SK-N-SH (cell line): ENCODE measurements around the gene SS18. TPM values are rescaled to one million over a fixed set of nuclear protein-coding genes. Genes with fewer than 3 reads are reported as not detected.

ENCODE experiments used
- CTCF ChIA-PET: fragments of 300-600, 350-600 bp; formaldehyde crosslinking; extraction: SDS; loops from one replicate; lab custom pipeline; 2021; lab: Yijun Ruan, JAX
- POLR2A ChIA-PET: fragments of 350-600 bp; sonication (Branson Sonifier 250); formaldehyde crosslinking; extraction: SDS; loops from one replicate; lab custom pipeline; 2020; ENCODE audit warnings: antibody characterized with exemption, inconsistent platforms; lab: Yijun Ruan, JAX
- DNase-seq: peaks from one replicate; pipeline ENCODE4 v3.0.0; 2012
- H2AFZ ChIP-seq: fragments of 200-600 bp; sonication (generic); 2 replicates; pipeline ENCODE4 v1.8.1; 2016; ENCODE audit warnings: antibody characterized with exemption, mild to moderate bottlenecking, low read depth
- H3F3A ChIP-seq: fragments of 200-600 bp; sonication (generic); replicated peaks from 2 replicates; pipeline ENCODE3; 2016; ENCODE audit warnings: antibody characterized with exemption, mild to moderate bottlenecking; ENCODE audit not compliant: insufficient read depth
- H3K27ac ChIP-seq, 2 experiments: fragments of 200-500 bp in 1 of 2; fragments of 200-600 bp in 1 of 2; sonication (Bioruptor generic) in 1 of 2; sonication (generic), shearing (Covaris generic) in 1 of 2; 2 replicates each; pipeline versions ENCODE4 v1.5.1 to v1.6.1; 2014 to 2016; ENCODE audit warnings: low read depth in 2 of 2, inconsistent platforms in 1 of 2, low read length in 1 of 2, mild to moderate bottlenecking in 1 of 2, mixed read lengths in 1 of 2
- H3K27me3 ChIP-seq: fragments of 200-600 bp; sonication (generic), shearing (Covaris generic); 2 replicates; pipeline ENCODE4 v1.6.1; 2016; ENCODE audit warnings: mixed run types; ENCODE audit not compliant: insufficient read depth
- H3K36me3 ChIP-seq, 2 experiments: fragments of 200-500 bp in 1 of 2; fragments of 200-600 bp in 1 of 2; sonication (Bioruptor generic) in 1 of 2; sonication (generic) in 1 of 2; replicated peaks in 1 of 2; 2 replicates each; pipeline versions ENCODE3 to v1.5.1; 2014 to 2016; ENCODE audit warnings: low read length in 1 of 2, mild to moderate bottlenecking in 1 of 2; ENCODE audit not compliant: insufficient read depth in 2 of 2, control insufficient read depth in 1 of 2
- H3K4me1 ChIP-seq, 2 experiments: fragments of 200-500 bp in 1 of 2; fragments of 200-600 bp in 1 of 2; sonication (Bioruptor generic) in 1 of 2; sonication (generic), shearing (Covaris generic) in 1 of 2; 2 replicates each; pipeline versions ENCODE4 v1.5.1 to v1.6.1; 2014 to 2016; ENCODE audit warnings: low read depth in 1 of 2, low read length in 1 of 2, mixed run types in 1 of 2; ENCODE audit not compliant: insufficient read depth in 2 of 2, control insufficient read depth in 1 of 2
- H3K4me2 ChIP-seq: fragments of 200-600 bp; sonication (generic), shearing (Covaris generic); 2 replicates; pipeline ENCODE4 v1.6.1; 2017; ENCODE audit warnings: mixed run types
- H3K4me3 ChIP-seq, 2 experiments: fragments of 200-500 bp in 1 of 2; fragments of 200-600 bp in 1 of 2; sonication (Bioruptor generic) in 1 of 2; sonication (generic), shearing (Covaris generic) in 1 of 2; 2 replicates each; pipeline versions ENCODE4 v1.5.1 to v1.8.1; 2014 to 2016; ENCODE audit warnings: low read depth in 2 of 2, inconsistent platforms in 1 of 2, low read length in 1 of 2, mild to moderate bottlenecking in 1 of 2, mixed read lengths in 1 of 2, moderate library complexity in 1 of 2
- H3K79me2 ChIP-seq: fragments of 200-600 bp; sonication (generic); 2 replicates; pipeline ENCODE4 v1.8.1; 2017; ENCODE audit warnings: mild to moderate bottlenecking; ENCODE audit not compliant: insufficient read depth
- H3K9ac ChIP-seq: fragments of 200-600 bp; sonication (generic); 2 replicates; pipeline ENCODE4 v1.6.1; 2017; ENCODE audit warnings: mixed run types
- H3K9me2 ChIP-seq: fragments of 200-600 bp; sonication (generic); 2 replicates; pipeline ENCODE4 v1.6.1; 2017; ENCODE audit warnings: mixed run types
- H3K9me3 ChIP-seq: fragments of 200-600 bp; sonication (generic); 2 replicates; pipeline ENCODE4 v1.6.1; 2017; ENCODE audit warnings: mixed run types, mild to moderate bottlenecking, moderate library complexity
- H4K20me1 ChIP-seq: fragments of 200-600 bp; sonication (generic); 2 replicates; pipeline ENCODE4 v1.6.1; 2017; ENCODE audit warnings: mild to moderate bottlenecking, mixed run types; ENCODE audit not compliant: insufficient read depth
- CHD2 ChIP-seq: fragments of 150-350 bp; IDR thresholded peaks from 2 replicates; pipeline ENCODE4 v1.6.1; 2018; ENCODE audit warnings: low read length; ENCODE audit not compliant: partially characterized antibody
- EZH2phosphoT487 ChIP-seq: fragments of 200-600 bp; sonication (generic); IDR thresholded peaks from 2 replicates; pipeline ENCODE4 v1.6.1; 2017; ENCODE audit warnings: low read depth, mixed run types, mild to moderate bottlenecking, antibody characterized with exemption, moderate library complexity, borderline replicate concordance
- MXI1 ChIP-seq: IDR thresholded peaks from 2 replicates; pipeline ENCODE4 v1.6.1; 2012; ENCODE audit warnings: mild to moderate bottlenecking, low read depth, low read length, improper control_type of control experiment
- NFIC ChIP-seq: IDR thresholded peaks from 2 replicates; pipeline ENCODE4 v1.4.0; 2012; ENCODE audit warnings: borderline replicate concordance
- NRF1 ChIP-seq: IDR thresholded peaks from 2 replicates; pipeline ENCODE4 v1.6.1; 2012; ENCODE audit warnings: low read depth, mild to moderate bottlenecking, low read length
- POLR2AphosphoS5 ChIP-seq: IDR thresholded peaks from 2 replicates; pipeline ENCODE4 v1.6.1; 2012; ENCODE audit warnings: low read depth, low read length
- RAD21 ChIP-seq: IDR thresholded peaks from 2 replicates; pipeline ENCODE4 v1.6.1; 2012; ENCODE audit warnings: mild to moderate bottlenecking, low read length
- RCOR1 ChIP-seq: fragments of 150-350 bp; IDR thresholded peaks from 2 replicates; pipeline ENCODE4 v1.6.1; 2017; ENCODE audit warnings: antibody characterized with exemption, low read length
- RFX5 ChIP-seq: IDR thresholded peaks from 2 replicates; pipeline ENCODE4 v1.6.1; 2012; ENCODE audit warnings: mild to moderate bottlenecking, improper control_type of control experiment, low read length
- SIN3A ChIP-seq: IDR thresholded peaks from 2 replicates; pipeline ENCODE4 v1.6.1; 2012; ENCODE audit warnings: low read depth, mild to moderate bottlenecking, low read length, moderate library complexity, borderline replicate concordance
- SMC3 ChIP-seq: IDR thresholded peaks from 2 replicates; pipeline ENCODE4 v1.6.1; 2012; ENCODE audit warnings: low read depth, low read length, improper control_type of control experiment
- TCF12 ChIP-seq: IDR thresholded peaks from 2 replicates; pipeline ENCODE4 v1.4.0; 2012
- TEAD4 ChIP-seq: IDR thresholded peaks from 2 replicates; pipeline ENCODE4 v1.4.0; 2012; ENCODE audit warnings: mild to moderate bottlenecking, borderline replicate concordance; ENCODE audit not compliant: insufficient read depth
- YY1 ChIP-seq: IDR thresholded peaks from 2 replicates; pipeline ENCODE4 v1.4.0; 2012; ENCODE audit warnings: low read depth, mild to moderate bottlenecking
- whole genome bisulfite sequencing: methylation state at CpG from one replicate; pipeline ENCODE4 v1.1.6; 2017; ENCODE audit warnings: low lambda C conversion rate; 5-methylcytosine and 5-hydroxymethylcytosine counted together
- polyA plus RNA-seq, 3 experiments: library from polyadenylated mRNA; depleted of rRNA; stranded (reverse); fragments of >200 nt; gene quantifications; 2 replicates each; pipeline ENCODE4 v1.2.3, GENCODE V29; 2012
- TF ChIP-seq, protein P1 (sequence below): IDR thresholded peaks from 2 replicates; pipeline ENCODE4 v1.6.1; 2012; ENCODE audit warnings: mild to moderate bottlenecking, low read depth, low read length, moderate library complexity
- TF ChIP-seq, protein P2 (sequence below): fragments of 150-350 bp; IDR thresholded peaks from 2 replicates; pipeline ENCODE4 v1.6.1; 2017; ENCODE audit warnings: antibody characterized with exemption, low read length, low read depth, borderline replicate concordance
- TF ChIP-seq, protein P3 (sequence below): IDR thresholded peaks from 2 replicates; pipeline ENCODE4 v1.4.0; 2012; ENCODE audit warnings: low read depth, borderline replicate concordance
- TF ChIP-seq, protein P4 (sequence below): IDR thresholded peaks from 2 replicates; pipeline ENCODE4 v1.4.0; 2012; ENCODE audit warnings: low read depth
- TF ChIP-seq, protein P5 (sequence below): fragments of 200-600 bp; sonication (generic); IDR thresholded peaks from 2 replicates; pipeline ENCODE4 v1.6.1; 2017; ENCODE audit warnings: antibody characterized with exemption, mild to moderate bottlenecking, moderate library complexity

The SS18 gene
- polyA plus RNA-seq, 1 of the 3 experiments (the other 2 are of a cell fraction) = 98.6 TPM

DNA sequence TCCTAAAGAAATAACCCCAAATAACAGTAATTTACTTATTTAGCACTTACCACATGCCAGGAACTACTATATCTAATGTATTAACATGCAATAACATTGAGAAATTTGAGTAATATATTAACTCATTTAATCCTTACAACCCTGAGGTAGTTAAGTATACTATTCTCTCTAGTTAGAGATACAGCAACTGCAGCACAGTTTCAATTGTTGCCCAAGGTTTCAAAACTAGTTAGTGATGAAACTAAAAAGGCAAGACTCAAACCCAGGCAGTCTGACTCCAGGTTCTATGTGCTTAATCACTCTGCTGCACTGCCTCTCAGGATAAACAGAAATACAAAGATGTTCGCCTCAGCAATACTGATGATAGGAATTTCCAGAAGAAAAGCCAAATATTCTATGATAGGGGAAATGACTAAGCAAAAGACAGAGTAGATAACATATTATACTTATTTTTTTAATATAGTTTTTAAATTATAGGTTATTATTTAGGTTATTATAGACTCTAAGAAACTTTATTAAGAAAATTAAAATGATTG is 88.0 kb downstream of the SS18 start:
- Histone ChIP-seq H3K79me2 (no peaks in the 10 kb centered on the region), H3K4me1 (no peaks in the 10 kb centered on the region), H3K9ac (no peak overlapping the region), H3K4me3 (no peak overlapping the region), H2AFZ (no peak overlapping the region), H3K27ac (no peak overlapping the region), H3K27me3 (no peaks in the 10 kb centered on the region), H3F3A (peaks cover 4% of the 10 kb centered on the region), H3K36me3 (no peaks in the 10 kb centered on the region), H3K9me3 (no peaks in the 10 kb centered on the region), H4K20me1 (no peaks in the 10 kb centered on the region), H3K4me2 (no peak overlapping the region), H3K9me2 (no peaks in the 10 kb centered on the region)
- WGBS = 81% methylated on average over 1 of the region's 1 CpG
- TF ChIP-seq RFX5 = no peak
- CTCF ChIA-PET = no interaction called here
- no peak for DNase-seq
- POLR2A ChIA-PET = no interaction called here

DNA sequence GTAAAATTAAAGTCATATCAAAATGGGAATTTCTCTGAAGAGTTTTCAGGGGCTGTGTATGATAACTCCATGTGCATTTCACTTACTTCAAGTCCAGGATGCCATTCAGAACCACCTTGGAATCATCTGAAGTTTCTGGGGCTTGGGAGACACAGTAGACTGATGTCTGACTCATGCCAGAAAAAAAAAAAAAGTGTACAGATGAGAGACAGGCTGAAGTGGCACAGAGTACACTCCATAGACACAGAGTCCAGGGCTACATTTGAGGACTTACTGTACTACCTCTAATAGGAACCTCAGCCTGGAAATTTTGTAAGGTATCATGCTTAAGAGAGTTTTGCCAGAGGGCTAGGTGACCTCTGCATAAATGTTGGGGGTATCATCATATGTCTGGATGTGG is 92.0 kb downstream of the SS18 start:
- no peak for DNase-seq
- Histone ChIP-seq H3K79me2 (no peaks in the 10 kb centered on the region), H3K4me1 (no peaks in the 10 kb centered on the region), H2AFZ (no peak overlapping the region), H3K9me2 (no peaks in the 10 kb centered on the region), H3K27ac (no peak overlapping the region), H3K27me3 (no peaks in the 10 kb centered on the region)
- TF ChIP-seq EZH2phosphoT487 = no peak
- TF ChIP-seq RAD21 = no peak
- TF ChIP-seq, protein P1, sequence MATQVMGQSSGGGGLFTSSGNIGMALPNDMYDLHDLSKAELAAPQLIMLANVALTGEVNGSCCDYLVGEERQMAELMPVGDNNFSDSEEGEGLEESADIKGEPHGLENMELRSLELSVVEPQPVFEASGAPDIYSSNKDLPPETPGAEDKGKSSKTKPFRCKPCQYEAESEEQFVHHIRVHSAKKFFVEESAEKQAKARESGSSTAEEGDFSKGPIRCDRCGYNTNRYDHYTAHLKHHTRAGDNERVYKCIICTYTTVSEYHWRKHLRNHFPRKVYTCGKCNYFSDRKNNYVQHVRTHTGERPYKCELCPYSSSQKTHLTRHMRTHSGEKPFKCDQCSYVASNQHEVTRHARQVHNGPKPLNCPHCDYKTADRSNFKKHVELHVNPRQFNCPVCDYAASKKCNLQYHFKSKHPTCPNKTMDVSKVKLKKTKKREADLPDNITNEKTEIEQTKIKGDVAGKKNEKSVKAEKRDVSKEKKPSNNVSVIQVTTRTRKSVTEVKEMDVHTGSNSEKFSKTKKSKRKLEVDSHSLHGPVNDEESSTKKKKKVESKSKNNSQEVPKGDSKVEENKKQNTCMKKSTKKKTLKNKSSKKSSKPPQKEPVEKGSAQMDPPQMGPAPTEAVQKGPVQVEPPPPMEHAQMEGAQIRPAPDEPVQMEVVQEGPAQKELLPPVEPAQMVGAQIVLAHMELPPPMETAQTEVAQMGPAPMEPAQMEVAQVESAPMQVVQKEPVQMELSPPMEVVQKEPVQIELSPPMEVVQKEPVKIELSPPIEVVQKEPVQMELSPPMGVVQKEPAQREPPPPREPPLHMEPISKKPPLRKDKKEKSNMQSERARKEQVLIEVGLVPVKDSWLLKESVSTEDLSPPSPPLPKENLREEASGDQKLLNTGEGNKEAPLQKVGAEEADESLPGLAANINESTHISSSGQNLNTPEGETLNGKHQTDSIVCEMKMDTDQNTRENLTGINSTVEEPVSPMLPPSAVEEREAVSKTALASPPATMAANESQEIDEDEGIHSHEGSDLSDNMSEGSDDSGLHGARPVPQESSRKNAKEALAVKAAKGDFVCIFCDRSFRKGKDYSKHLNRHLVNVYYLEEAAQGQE = no peak
- TF ChIP-seq, protein P2, sequence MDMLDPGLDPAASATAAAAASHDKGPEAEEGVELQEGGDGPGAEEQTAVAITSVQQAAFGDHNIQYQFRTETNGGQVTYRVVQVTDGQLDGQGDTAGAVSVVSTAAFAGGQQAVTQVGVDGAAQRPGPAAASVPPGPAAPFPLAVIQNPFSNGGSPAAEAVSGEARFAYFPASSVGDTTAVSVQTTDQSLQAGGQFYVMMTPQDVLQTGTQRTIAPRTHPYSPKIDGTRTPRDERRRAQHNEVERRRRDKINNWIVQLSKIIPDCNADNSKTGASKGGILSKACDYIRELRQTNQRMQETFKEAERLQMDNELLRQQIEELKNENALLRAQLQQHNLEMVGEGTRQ = no peak
- no peak for TF ChIP-seq NRF1
- TF ChIP-seq TEAD4 = no peak
- no peak for TF ChIP-seq POLR2AphosphoS5
- TF ChIP-seq, protein P3, sequence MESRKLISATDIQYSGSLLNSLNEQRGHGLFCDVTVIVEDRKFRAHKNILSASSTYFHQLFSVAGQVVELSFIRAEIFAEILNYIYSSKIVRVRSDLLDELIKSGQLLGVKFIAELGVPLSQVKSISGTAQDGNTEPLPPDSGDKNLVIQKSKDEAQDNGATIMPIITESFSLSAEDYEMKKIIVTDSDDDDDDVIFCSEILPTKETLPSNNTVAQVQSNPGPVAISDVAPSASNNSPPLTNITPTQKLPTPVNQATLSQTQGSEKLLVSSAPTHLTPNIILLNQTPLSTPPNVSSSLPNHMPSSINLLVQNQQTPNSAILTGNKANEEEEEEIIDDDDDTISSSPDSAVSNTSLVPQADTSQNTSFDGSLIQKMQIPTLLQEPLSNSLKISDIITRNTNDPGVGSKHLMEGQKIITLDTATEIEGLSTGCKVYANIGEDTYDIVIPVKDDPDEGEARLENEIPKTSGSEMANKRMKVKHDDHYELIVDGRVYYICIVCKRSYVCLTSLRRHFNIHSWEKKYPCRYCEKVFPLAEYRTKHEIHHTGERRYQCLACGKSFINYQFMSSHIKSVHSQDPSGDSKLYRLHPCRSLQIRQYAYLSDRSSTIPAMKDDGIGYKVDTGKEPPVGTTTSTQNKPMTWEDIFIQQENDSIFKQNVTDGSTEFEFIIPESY = no peak
- TF ChIP-seq RCOR1 = no peak
- TF ChIP-seq TCF12 = no peak
- no peak for TF ChIP-seq YY1
- TF ChIP-seq SMC3 = no peak
- no peak for TF ChIP-seq CHD2
- no peak for TF ChIP-seq SIN3A
- TF ChIP-seq, protein P4, sequence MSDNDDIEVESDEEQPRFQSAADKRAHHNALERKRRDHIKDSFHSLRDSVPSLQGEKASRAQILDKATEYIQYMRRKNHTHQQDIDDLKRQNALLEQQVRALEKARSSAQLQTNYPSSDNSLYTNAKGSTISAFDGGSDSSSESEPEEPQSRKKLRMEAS = no peak
- TF ChIP-seq, protein P5, sequence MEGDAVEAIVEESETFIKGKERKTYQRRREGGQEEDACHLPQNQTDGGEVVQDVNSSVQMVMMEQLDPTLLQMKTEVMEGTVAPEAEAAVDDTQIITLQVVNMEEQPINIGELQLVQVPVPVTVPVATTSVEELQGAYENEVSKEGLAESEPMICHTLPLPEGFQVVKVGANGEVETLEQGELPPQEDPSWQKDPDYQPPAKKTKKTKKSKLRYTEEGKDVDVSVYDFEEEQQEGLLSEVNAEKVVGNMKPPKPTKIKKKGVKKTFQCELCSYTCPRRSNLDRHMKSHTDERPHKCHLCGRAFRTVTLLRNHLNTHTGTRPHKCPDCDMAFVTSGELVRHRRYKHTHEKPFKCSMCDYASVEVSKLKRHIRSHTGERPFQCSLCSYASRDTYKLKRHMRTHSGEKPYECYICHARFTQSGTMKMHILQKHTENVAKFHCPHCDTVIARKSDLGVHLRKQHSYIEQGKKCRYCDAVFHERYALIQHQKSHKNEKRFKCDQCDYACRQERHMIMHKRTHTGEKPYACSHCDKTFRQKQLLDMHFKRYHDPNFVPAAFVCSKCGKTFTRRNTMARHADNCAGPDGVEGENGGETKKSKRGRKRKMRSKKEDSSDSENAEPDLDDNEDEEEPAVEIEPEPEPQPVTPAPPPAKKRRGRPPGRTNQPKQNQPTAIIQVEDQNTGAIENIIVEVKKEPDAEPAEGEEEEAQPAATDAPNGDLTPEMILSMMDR = no peak
- TF ChIP-seq NFIC = no peak
- no peak for TF ChIP-seq MXI1
- TF ChIP-seq, all 33 proteins: peak for 0
- POLR2A ChIA-PET = no interaction called here
- CTCF ChIA-PET = no interaction called here
- H3K4me2 ChIP-seq = no peak overlapping the region
- H3K36me3 ChIP-seq = no peaks in the 10 kb centered on the region
- no peak overlapping the region for H3K9ac ChIP-seq
- no peaks in the 10 kb centered on the region for H4K20me1 ChIP-seq
- peaks cover 4% of the 10 kb centered on the region for H3F3A ChIP-seq
- H3K9me3 ChIP-seq = no peaks in the 10 kb centered on the region
- H3K4me3 ChIP-seq = no peak overlapping the region
